Activated CD8-positive, alpha-beta memory T cell treated with anti-CD3 and anti-CD28 coated beads for 4 hours (primary cell): ENCODE measurements around the gene FAM204A.

Experiments used
- DNase-seq, 2 donors: peaks; one replicate each; pipeline ENCODE4 v3.0.0-alpha.2; 2020; ENCODE audit warnings: low read depth in 2 of 2

Gene FAM204A

DNA sequence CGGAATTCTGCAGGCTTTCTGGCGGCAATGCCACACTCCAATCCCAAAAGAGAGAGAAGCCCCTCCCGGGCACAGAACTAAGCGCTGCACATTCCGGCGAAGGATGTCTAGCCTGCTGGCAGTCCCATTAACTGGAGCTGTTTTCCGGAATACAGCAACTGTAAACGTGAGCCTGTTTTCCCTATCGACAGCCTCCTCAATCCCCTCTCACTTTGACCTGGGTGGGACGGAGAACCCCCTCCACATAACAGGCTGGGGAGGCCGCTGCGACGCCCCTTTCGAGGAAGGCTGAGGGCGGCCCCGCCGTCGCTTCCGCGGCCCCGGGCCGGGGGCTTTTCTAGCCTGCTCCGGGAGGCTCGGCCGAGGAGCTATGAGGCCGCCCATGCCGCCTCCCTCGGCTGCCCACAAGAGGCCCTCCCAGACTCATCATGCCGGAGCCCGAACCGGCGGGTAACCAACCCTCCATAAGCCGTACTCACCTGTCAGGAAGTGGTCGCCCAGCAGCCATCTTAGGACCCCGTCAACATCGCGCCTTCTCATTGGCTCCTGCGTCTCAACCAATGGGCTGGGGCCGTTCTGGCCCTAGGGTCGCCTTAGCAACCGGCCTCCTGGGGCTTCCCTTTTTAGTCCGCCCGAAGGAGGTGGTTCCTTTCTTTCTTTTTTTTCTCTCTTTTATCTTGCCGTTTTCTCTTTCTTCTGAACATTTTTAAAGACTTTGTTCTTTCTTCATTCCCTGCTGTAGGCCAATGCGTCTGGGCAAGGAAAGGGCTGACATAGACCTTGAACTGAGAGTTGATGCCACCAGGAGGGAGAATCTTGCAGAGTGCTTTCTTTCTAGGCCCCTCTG is at the start of gene FAM204A:
Gene FAM204A, minus strand, starts transcription at position 534 of the 847 bp plus-strand sequence. CDS start 5,909 bp downstream, outside the sequence.
- peak; percentile 90 to 91 for DNase-seq

DNA sequence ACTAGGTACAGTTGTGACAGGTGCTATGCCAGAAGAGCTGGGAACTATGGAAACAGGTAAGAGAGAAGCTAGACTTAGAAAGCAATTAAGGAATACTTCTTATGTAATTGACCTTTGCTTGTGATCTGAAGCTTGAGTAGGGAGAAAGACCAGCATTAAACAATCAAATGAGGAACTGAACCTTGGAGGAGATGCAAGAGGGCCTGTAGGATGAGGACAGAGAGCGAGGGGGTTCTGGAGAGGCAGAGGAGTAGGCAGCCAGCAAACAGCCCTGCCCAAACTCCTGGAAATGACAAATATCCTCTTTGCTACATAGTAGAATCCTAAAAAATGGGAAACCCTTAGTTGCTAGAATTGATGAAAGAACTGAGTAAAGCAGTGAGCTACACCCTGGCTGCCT is 41.6 kb upstream of the FAM204A start:
- no peak for DNase-seq

DNA sequence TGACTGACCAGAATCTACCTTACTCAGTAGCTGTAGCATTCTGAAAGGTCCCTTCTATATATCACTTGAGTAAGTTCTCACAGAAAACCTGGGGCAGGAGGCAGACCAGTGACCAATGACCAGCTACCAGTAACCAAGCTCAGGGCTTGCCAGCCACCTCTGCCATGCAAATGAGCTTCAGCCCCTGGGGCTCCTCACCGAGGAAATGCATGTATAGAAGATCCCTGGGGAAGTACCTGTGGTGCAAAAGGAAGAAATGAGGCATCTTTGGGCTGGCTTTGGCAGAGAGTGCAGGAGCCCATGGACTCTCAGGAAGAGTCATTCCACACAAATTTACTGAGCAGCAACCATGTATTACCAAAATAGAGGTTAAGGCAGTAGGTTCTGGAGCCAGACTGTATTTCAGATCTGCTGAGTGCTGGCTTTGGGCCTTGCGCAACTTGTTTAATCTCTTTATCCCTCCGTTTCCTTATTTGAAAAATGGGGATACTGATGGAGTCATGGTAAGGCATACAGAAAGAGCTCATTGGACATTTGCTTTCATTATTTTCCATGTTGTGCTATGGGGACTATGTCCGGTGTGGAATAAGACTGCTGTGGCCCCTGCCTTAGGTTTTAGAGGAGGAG is 41.1 kb upstream of the FAM204A start:
- DNase-seq, result no peak

DNA sequence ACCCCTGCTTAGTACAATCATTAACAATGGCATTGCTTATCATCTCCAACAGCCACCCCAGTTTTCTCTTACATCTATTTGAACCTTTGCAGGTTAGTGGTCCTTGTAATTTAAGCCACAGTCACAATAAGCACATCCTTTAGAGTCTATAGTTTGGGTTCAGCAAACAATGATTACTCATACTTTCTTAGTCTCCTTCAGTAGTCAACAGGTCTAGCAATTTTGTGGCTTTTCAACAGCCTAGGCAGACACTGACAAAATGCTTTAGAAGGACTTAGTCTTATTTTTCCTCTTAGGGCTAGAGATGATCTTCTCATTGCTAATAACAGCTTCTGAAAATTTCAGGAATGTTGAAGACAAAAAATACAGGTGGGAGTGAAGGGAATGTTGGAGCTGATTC is 32.3 kb upstream of the FAM204A start:
- no peak for DNase-seq

DNA sequence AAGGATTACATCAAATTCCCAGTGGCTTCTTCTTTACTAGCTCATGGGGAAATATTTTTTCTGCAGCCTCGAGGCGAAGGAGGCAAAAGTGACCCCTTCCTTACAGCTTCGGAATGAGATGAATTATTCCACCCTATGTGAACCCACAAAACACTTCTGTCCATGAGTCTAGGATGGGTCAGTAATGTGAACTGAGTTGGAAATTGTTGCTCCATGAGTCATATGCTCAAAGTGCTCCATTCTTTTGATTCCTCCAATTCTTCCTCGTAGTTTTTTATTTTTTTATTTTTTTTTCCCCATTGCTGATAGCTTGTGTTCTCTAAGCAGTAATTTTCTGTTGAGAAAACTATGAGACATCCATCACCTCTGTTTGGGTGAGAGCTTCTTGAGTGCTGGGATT is 31.7 kb upstream of the FAM204A start:
- no peak for DNase-seq

GRCh38 chr10:118370499-118370898 is 28.4 kb upstream of the FAM204A start:
- DNase-seq, result no peak

DNA sequence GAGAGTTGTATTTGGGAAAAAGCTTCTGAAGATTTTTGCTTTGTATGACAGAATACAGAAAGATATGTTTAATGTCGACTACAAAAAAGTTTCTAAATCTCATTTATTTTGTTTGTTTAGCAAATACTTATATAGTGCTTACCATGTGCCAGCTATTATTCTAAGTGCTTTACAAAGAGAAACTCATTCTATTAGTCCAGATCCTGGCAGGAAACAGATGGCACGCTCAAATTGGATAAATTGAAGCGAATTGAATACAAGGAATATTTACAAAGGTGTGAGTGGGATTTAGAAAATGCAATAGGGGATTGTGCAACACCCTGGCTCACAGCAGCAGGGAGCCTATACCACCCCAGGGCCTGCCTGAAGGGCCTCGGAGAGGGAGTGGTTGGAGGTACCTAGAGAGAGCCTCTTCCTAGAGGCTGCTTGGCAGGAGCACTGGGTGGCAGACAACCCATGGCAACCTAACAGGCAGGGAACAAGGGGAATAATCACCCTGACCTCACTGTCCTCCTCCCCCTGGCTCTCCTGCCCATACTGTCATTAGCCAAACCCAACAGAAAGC is 27.6 kb upstream of the FAM204A start:
- no peak for DNase-seq

GRCh38 chr10:118365702-118366101 is 23.6 kb upstream of the FAM204A start:
- DNase-seq, result no peak

- DNase-seq, result no peak
Measured at GRCh38 chr10:118362103-118362502, 20.0 kb upstream of the FAM204A start.

GRCh38 chr10:118358327-118358726 is 16.2 kb upstream of the FAM204A start:
- no peak for DNase-seq

- no peak for DNase-seq
Measured at GRCh38 chr10:118357841-118358240, 15.7 kb upstream of the FAM204A start.

- DNase-seq, result no peak
Measured at GRCh38 chr10:118356628-118357027, 14.5 kb upstream of the FAM204A start.

GRCh38 chr10:118355234-118355633 is 13.1 kb upstream of the FAM204A start:
- DNase-seq, result no peak

GRCh38 chr10:118349235-118349634 is 7.1 kb upstream of the FAM204A start:
- DNase-seq, result no peak

DNA sequence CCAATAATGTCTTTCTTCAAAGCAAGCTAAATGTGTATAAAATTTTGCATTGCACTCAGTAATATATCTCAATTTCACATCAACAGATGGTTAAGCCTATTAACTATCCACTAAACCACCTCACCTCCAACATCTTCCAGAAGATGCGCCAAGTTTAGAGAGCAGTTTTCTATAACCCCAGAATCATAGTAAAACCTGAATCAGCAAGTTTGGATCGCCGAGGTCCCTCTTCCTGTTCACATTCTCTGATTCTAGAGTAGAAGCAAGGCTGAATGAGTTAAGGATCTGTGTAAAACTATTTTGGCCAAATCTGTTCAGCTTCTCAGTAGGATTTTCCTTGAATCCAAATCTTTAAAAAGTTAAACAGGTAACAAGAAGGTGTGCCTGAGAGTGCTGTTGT is 1.4 kb upstream of the FAM204A start:
- DNase-seq, result no peak

DNA sequence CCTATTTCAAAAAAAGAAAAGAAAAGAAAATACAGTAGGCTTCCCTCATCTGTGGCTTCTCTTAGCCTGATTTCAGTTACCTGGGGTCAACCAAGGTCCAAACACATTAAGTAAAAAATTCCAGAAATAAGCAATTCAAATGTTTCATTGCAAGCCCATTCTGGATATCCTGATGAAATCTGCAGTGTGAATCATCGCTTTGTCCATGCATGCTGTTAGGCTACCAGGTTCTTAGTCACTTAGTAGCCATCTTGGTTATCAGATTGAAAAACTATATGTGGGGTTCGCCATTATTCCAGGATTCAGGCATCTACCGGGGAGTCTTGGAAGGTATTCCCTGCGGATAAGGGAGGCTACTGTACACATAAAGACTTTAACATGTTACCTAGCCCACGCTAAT is 991 bp upstream of the FAM204A start:
- no peak for DNase-seq

- no peak for DNase-seq
Measured at GRCh38 chr10:118342638-118343020, 505 bp upstream of the FAM204A start.

GRCh38 chr10:118340486-118340885 is 1.6 kb downstream of the FAM204A start:
- no peak for DNase-seq

- no peak for DNase-seq
Measured at GRCh38 chr10:118339111-118339510, 3.0 kb downstream of the FAM204A start.

GRCh38 chr10:118337356-118337755 is 4.8 kb downstream of the FAM204A start:
- DNase-seq, result no peak

DNA sequence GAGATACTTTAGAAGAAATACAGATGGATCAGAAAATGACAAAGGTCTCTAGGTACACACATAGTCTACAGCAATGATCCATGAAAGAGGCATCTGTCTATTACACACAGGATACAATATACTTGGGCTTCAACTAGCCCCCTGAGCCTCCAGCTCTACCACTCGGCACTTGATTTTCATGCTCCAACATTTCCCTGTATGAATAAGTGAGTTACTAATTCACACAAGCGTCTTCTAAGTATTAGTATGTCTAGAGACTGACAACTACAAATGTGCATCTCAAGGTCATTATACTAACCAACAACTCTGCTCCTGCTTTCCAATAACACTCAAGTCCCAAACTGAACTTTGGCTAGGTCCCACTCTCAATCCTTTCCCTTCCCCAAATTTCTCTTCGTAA is 8.3 kb downstream of the FAM204A start:
- no peak for DNase-seq

DNA sequence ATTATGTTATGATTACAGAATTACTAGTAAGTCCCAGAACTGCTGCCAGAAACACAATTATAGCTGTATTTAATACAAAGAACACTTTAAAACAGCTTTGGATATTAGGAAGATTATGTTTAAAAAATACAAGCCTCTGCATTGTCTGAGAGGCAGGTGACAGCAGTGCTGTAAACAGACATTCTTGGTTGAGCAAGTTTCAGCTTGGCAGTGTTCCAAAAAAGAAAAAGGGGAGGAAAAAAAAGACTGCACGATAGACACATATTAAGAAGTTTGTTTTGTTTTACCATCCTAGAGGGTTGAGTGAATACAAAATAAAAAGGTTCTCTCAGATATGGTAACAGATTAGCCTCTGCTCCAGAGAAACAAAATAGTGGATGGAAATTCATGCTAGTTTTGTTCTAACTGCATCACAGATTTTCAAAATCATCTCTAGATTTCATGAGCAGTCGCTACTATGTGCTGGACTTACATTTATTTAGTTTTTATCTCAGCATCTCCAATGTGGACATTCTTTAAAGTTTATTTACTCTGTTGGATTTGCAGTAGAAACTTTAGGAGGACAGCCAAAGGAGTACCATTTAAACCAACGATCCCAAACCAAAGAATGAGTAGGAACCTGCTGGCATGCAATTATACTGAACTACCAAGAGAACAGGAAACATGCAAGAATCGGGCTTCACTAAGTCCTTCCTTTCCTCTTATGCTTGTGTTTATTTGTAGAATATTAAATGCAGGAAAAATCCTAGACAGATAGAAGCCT is 9.0 kb downstream of the FAM204A start:
- DNase-seq, result no peak
